ENCODE measurements around the gene NKD1. TPM values are rescaled to one million over a fixed set of nuclear protein-coding genes. Genes with fewer than 3 reads are reported as not detected.

Gene NKD1
- total RNA-seq, 1 donor from 2014 or later, result 0.77 TPM

- intact Hi-C loops (cut with micrococcal nuclease), result no loop called here
- no peaks in the 10 kb centered on the region for H3K9me3 Mint-ChIP-seq
- no peak overlapping the region for H3K4me3 Mint-ChIP-seq
- peak; percentile 66 for DNase-seq
- no peaks in the 10 kb centered on the region for H3K27me3 Mint-ChIP-seq
- H3K27ac Mint-ChIP-seq, result no peak overlapping the region
- H3K36me3 Mint-ChIP-seq (ENCODE audit: low read depth), result no peaks in the 10 kb centered on the region
- peaks cover 3% of the 10 kb centered on the region for H3K4me1 Mint-ChIP-seq
Observed at GRCh38 chr16:50635505-50636392, 87.6 kb downstream of the NKD1 start.

DNA sequence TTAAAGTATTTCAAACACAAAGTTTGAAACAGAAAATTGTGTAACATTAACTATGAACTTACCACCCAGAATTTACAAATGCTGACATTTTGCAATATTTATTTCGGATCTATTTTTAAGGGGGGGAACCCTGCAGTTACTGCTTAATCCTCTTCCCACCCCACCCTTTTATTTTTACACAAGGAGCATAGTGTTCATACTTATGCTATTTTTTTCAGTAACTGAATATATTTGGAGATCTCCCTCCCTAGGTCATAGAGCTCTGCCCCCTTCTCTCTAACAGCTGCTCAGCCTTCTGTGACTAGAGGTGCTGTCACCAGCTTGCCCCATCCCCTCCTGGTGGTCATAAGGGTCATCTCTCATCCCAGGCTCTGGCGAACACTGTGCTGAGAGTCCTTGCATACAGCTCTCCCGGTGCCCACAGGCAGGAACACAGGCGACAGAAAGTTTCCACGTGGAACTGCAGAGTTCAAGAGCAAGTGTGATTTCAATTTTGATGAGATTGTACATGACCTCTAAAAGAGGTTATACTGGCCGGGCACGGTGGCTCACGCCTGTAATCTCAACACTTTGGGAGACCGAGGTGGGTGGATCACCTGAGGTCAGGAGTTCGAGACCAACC is 88.7 kb downstream of the NKD1 start:
- Mint-ChIP-seq H3K9me3 (no peaks in the 10 kb centered on the region), H3K4me3 (no peak overlapping the region), H3K27ac (no peak overlapping the region), H3K4me1 (peaks cover 3% of the 10 kb centered on the region), H3K27me3 (no peaks in the 10 kb centered on the region), H3K36me3 (ENCODE audit: low read depth) (no peaks in the 10 kb centered on the region)
- DNase-seq, result no peak
- intact Hi-C loops (cut with micrococcal nuclease), result no loop called here

DNA sequence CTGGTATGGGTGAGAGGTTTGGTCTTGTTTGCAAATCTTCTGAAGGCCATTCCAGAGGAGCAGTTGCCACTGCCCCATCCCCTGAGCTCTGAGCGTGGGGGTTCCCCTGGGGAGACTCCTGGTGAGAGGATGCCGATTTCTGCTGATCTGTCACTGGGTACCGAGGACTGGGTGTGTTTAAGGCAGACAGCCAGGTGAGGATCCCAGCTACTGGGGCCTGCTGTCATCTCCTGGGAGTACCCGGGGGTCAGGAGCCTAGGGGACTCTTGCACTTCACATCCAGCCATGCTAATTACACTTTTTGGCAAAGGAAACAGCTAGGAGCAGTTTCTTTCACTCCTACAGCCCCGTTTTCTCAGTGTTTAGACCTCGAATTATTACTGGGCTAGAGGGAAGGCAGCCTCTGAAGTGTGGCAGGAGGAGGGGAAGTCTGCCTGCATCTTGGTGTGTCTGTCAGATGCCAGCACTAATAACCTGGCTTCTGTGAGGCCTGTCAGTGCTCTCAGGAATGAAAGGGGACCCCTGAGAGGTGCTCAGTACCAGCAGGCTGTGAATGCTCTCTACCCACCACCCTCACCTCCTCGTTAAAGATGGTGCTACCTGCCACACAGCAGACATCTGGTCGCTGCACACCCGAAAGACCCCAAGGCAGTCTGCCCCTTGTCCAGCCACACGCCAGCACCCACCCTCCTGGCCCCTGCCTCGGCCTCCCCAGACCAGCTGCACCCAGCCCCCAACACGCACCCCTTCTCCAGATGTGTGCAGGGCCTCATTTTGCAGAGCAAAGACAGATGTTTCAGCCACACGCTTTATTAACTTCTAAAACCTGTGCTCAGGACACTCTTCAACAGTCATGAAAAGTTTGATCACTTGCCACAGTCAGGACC is 89.8 kb downstream of the NKD1 start:
- Mint-ChIP-seq H3K9me3 (no peaks in the 10 kb centered on the region), H3K4me1 (peaks cover 3% of the 10 kb centered on the region), H3K4me3 (no peak overlapping the region), H3K36me3 (ENCODE audit: low read depth) (no peaks in the 10 kb centered on the region), H3K27ac (no peak overlapping the region), H3K27me3 (no peaks in the 10 kb centered on the region)
- DNase-seq, result no peak
- intact Hi-C loops (cut with micrococcal nuclease), result no loop called here

- H3K27me3 Mint-ChIP-seq, result no peaks in the 10 kb centered on the region
- no peaks in the 10 kb centered on the region for H3K9me3 Mint-ChIP-seq
- H3K4me3 Mint-ChIP-seq, result no peak overlapping the region
- no peaks in the 10 kb centered on the region for H3K36me3 Mint-ChIP-seq (ENCODE audit: low read depth)
- intact Hi-C loops (cut with micrococcal nuclease), result no loop called here
- no peak overlapping the region for H3K27ac Mint-ChIP-seq
- DNase-seq, result no peak
- peaks cover 3% of the 10 kb centered on the region for H3K4me1 Mint-ChIP-seq
Observed at GRCh38 chr16:50638816-50639670, 90.8 kb downstream of the NKD1 start.

DNA sequence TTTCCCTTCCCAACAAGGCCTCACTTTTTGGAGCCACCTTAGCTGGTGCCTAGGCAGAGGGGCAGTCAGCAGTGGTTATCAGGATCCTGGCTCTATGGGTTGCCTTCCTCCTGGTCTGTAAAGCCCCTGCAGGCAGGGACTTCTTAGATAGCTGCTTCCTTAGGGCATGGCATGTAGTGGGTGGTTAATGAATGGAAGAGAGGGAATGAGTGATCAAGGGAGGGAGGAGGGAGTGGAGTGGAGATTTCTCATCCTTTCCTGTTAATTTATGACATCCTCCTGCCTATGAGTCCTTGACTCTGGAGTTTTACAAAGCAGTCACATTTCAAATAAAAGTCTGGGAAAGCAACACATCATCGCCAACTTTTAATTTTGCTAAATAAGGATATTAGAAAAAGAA is 92.2 kb downstream of the NKD1 start:
- H3K27me3 Mint-ChIP-seq, result no peaks in the 10 kb centered on the region
- intact Hi-C loops (cut with micrococcal nuclease), result loop anchor here (10.0 kb wide), 1 partner anchor 246 kb away; no protein-coding TSS in a partner anchor
- H3K27ac Mint-ChIP-seq, result no peak overlapping the region
- H3K4me1 Mint-ChIP-seq, result peaks cover 3% of the 10 kb centered on the region
- H3K36me3 Mint-ChIP-seq (ENCODE audit: low read depth), result no peaks in the 10 kb centered on the region
- no peak overlapping the region for H3K4me3 Mint-ChIP-seq
- DNase-seq, result no peak
- no peaks in the 10 kb centered on the region for H3K9me3 Mint-ChIP-seq

DNA sequence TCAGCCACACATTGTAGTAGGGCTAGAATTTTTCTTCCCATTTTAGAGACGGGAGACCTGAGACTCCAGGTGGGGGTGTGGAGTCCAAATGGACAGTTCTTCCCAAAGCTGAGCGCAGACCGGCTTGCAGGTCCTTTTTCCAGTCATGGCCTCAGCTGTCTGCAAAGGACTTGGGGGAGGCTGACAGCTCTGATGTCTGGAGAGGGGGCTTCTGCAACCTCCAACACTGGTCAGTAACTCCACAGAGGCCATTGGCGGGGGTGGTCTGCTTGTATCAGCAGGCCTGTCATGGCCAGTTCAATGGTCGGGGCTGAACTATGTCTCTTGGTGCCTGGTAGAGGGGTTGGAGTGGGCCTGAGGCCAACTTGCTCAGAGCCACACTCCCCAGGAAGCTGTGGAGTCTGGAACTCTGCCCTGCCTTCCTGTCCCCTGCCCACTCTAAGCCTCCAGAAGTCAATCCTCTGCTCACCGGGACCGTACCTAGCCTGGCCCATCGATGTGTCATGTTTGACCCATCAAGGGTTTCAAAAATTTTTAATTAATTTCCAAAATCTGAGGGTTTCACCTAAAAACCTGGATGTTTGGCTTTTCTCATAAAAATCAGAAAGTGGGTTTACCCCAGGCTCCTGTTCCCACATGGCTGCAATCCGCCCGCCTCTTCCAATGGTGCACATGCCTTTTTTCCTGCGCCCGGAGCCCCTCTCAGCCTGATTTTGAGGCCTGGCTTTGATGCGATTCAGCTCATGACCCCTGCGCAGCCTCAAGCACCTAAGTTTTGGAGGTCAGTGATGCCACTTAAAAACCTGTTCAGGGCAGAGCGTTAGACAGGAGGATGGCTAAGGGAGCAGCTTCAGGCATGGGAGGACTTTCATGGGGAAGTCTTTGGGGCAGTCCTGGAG is 93.0 kb downstream of the NKD1 start:
- no peak for DNase-seq
- no peak overlapping the region for H3K27ac Mint-ChIP-seq
- intact Hi-C loops (cut with micrococcal nuclease), result loop anchor here (10.0 kb wide), 1 partner anchor 246 kb away; no protein-coding TSS in a partner anchor
- H3K36me3 Mint-ChIP-seq (ENCODE audit: low read depth), result no peaks in the 10 kb centered on the region
- H3K4me1 Mint-ChIP-seq, result peaks cover 2% of the 10 kb centered on the region
- no peaks in the 10 kb centered on the region for H3K27me3 Mint-ChIP-seq
- no peak overlapping the region for H3K4me3 Mint-ChIP-seq
- H3K9me3 Mint-ChIP-seq, result no peaks in the 10 kb centered on the region

DNA sequence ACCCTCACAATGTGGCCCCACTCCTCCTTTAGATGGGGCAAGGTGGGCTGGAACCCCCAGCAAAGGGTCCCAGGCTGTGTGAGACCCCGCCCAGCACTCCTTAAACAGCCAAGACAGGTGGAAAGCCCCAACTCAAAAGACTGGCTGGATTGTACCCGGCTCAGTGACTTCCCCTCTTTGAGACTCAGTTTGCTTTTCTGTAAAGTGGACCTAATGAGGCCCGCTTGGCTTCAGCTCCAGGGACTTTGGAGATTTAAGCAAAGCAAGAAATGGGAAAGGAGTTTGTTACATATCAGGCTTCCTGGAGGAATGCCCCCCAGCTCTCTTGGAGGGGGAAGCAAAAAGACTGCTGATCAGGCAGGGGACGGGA is 93.6 kb downstream of the NKD1 start:
- Mint-ChIP-seq H3K9me3 (no peaks in the 10 kb centered on the region), H3K4me1 (peaks cover 2% of the 10 kb centered on the region), H3K27ac (no peak overlapping the region), H3K27me3 (no peaks in the 10 kb centered on the region), H3K4me3 (no peak overlapping the region), H3K36me3 (ENCODE audit: low read depth) (no peaks in the 10 kb centered on the region)
- no peak for DNase-seq
- intact Hi-C loops (cut with micrococcal nuclease), result loop anchor here (10.0 kb wide), 1 partner anchor 247 kb away; no protein-coding TSS in a partner anchor

DNA sequence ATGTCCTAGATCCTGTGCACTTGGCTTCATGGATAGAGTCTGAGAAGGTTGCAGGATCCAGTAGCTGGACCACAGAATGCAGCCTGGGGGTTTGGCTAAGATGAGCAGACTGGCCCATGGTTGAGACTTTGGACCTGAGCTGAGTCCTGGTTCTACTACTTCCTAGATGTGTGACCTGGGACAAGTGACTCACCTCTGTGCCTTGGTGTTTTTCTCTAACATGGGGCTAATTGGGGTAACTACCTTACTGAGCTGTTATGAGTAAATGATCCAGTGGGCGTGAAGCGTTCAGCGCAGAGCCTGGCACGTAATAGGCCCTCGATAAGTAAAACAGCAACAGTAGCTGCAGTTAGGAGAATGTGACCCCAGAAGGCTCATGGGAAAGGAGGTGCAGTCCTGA is 94.2 kb downstream of the NKD1 start:
- Mint-ChIP-seq H3K4me3 (no peak overlapping the region), H3K27me3 (no peaks in the 10 kb centered on the region), H3K36me3 (ENCODE audit: low read depth) (no peaks in the 10 kb centered on the region), H3K9me3 (no peaks in the 10 kb centered on the region), H3K4me1 (peaks cover 2% of the 10 kb centered on the region), H3K27ac (no peak overlapping the region)
- no peak for DNase-seq
- intact Hi-C loops (cut with micrococcal nuclease), result loop anchor here (10.0 kb wide), 1 partner anchor 248 kb away; no protein-coding TSS in a partner anchor

DNA sequence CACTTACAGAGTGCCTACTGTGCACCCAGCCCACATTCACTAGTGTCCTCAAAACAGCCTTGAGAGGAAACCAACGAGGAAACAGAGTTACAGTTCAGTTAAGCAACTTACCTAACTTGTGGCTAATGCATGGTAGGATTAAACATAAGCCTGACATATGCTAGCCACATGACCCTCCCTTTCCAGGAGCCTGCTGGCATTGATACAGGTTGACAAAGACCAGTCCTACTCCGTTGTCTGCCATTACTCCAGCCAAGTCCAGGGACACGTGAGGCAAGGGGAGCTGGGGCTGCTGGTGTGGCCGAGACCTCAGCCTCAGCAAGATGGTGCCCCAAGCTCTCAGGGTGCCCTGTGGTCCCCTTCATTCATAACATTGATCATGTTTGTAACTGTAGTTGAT is 95.0 kb downstream of the NKD1 start:
- H3K27ac Mint-ChIP-seq, result no peak overlapping the region
- DNase-seq, result no peak
- no peaks in the 10 kb centered on the region for H3K36me3 Mint-ChIP-seq (ENCODE audit: low read depth)
- H3K4me1 Mint-ChIP-seq, result peaks cover 2% of the 10 kb centered on the region
- no peaks in the 10 kb centered on the region for H3K27me3 Mint-ChIP-seq
- H3K9me3 Mint-ChIP-seq, result no peaks in the 10 kb centered on the region
- intact Hi-C loops (cut with micrococcal nuclease), result loop anchor here (10.0 kb wide), 1 partner anchor 248 kb away; no protein-coding TSS in a partner anchor
- H3K4me3 Mint-ChIP-seq, result no peak overlapping the region

DNA sequence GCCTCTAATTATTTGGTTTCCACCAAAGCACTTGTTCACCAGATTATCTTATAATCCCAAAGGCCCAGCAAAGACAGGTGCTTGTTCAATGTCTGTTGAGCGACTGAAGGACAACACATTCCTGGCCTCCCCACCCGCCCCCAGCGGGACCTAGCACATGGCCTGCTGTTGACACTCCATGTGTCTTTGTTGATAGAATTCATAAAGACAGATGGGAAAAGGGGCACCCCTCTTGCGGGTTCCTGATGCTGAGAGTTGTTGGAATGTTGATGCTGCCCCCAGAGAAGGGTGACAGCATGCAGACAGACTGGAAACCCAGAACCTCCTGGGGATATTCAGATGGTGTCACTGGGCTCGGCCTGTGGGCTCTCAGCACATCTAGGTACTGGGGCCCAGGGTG is 96.0 kb downstream of the NKD1 start:
- peaks cover 1% of the 10 kb centered on the region for H3K4me1 Mint-ChIP-seq
- H3K27me3 Mint-ChIP-seq, result no peaks in the 10 kb centered on the region
- no peak overlapping the region for H3K4me3 Mint-ChIP-seq
- H3K36me3 Mint-ChIP-seq (ENCODE audit: low read depth), result no peaks in the 10 kb centered on the region
- intact Hi-C loops (cut with micrococcal nuclease), result loop anchor here (10.0 kb wide), 1 partner anchor 249 kb away; no protein-coding TSS in a partner anchor
- no peaks in the 10 kb centered on the region for H3K9me3 Mint-ChIP-seq
- H3K27ac Mint-ChIP-seq, result no peak overlapping the region
- no peak for DNase-seq

DNA sequence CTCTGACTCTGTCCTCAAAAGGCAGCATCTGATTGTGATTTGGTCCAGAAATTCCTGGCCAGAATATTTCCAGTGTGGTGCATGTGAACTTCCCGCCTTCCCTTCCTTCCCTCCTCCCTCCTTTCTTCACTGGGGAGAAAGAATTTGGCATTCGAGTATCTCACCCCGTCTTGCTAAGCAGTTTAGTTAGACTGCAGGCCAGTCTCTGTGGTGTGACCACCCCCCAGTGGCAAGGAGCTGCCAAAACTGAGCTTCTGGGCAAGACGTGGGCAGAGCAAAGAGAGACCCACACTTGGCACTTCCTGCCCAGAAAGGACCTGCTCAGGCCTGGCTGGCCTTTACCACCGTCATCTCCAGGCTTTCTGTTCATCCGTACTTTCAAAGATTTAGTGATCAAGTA is 96.5 kb downstream of the NKD1 start:
- Mint-ChIP-seq H3K36me3 (ENCODE audit: low read depth) (no peaks in the 10 kb centered on the region), H3K27ac (no peak overlapping the region), H3K4me3 (no peak overlapping the region), H3K9me3 (no peaks in the 10 kb centered on the region), H3K4me1 (no peaks in the 10 kb centered on the region), H3K27me3 (no peaks in the 10 kb centered on the region)
- DNase-seq, result peak; percentile 73
- intact Hi-C loops (cut with micrococcal nuclease), result loop anchor here (10.0 kb wide), 1 partner anchor 250 kb away; no protein-coding TSS in a partner anchor

DNA sequence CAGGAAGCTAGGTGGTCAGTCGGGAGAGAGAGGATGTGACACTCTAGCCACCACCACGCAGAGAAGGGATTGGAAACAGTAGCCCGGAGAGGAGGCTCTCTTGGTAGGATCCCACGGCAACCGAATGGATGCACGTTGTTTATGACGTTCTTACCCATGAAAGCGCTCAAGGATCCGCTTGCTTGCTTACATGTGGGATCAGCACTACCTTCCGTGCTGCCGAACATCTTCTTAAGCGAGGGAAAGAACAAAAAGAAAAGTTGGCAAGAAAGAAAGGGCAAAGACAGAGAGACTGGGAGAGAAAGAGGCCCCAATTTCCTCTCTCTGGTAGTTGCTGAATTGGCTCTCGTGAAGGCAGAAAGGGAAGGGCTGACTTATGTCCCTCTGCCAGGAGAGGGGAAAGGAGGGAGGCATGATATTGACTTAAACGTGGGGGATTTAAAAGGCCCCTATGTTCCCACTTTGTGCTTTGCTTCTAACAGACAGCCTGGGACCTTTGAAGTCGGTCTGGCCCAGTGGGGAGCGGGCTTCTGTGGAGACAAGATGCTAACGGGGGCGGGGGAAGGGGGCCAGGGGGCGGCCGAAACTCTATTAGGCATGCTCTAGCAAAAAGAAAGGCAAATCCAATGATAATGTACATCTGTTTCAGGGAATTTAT is 97.5 kb downstream of the NKD1 start:
- no peak for DNase-seq
- Mint-ChIP-seq H3K4me3 (no peak overlapping the region), H3K27me3 (no peaks in the 10 kb centered on the region), H3K9me3 (no peaks in the 10 kb centered on the region), H3K27ac (no peak overlapping the region), H3K36me3 (ENCODE audit: low read depth) (no peaks in the 10 kb centered on the region), H3K4me1 (no peaks in the 10 kb centered on the region)
- intact Hi-C loops (cut with micrococcal nuclease), result loop anchor here (10.0 kb wide), 1 partner anchor 251 kb away; no protein-coding TSS in a partner anchor

All from activated CD4-positive, alpha-beta T cell treated with anti-CD3 and anti-CD28 coated beads, Interleukin-2, amount 10 ng/mL, durations not matched to agents 24 days and 14 days (primary cell).